HG03432 (cell line): Measurements from ENCODE around the gene VWC2L.

ENCODE experiments used
- ATAC-seq: cut with Tn5 transposase; IDR thresholded peaks from one replicate; pipeline ENCODE4 v1.9.1; 2021; ENCODE audit warnings: mild to moderate bottlenecking, moderate library complexity; ENCODE audit not compliant: unreplicated experiment

VWC2L gene

GRCh38 chr2:214578442-214578841 lies 167.6 kb downstream of the VWC2L start:
- no peak for ATAC-seq

- no peak for ATAC-seq
Measured at GRCh38 chr2:214579035-214579434, 168.2 kb downstream of the VWC2L start.

GRCh38 chr2:214587442-214587841 lies 176.6 kb downstream of the VWC2L start:
- ATAC-seq: no peak

- ATAC-seq: no peak
Measured at GRCh38 chr2:214591366-214591765, 180.5 kb downstream of the VWC2L start.

- no peak for ATAC-seq
Measured at GRCh38 chr2:214592011-214592410, 181.2 kb downstream of the VWC2L start.

GRCh38 chr2:214593727-214594126 lies 182.9 kb downstream of the VWC2L start:
- no peak for ATAC-seq

- ATAC-seq: no peak
Measured at GRCh38 chr2:214601852-214602633, 191.2 kb downstream of the VWC2L start.

- no peak for ATAC-seq
Measured at GRCh38 chr2:214604861-214605260, 194.0 kb downstream of the VWC2L start.

GRCh38 chr2:214607051-214607450 lies 196.2 kb downstream of the VWC2L start:
- ATAC-seq: no peak

- no peak for ATAC-seq
Measured at GRCh38 chr2:214611015-214611414, 200.2 kb downstream of the VWC2L start.

GRCh38 chr2:214624166-214624760 lies 213.4 kb downstream of the VWC2L start:
- ATAC-seq: no peak

GRCh38 chr2:214628091-214628490 lies 217.2 kb downstream of the VWC2L start:
- ATAC-seq: no peak
